Stimulated activated CD8-positive, alpha-beta memory T cell treated with anti-CD3 and anti-CD28 coated beads, Interleukin-4, amount 100 ng/mL, for 1 hour (primary cell): Measurements from ENCODE around the gene YJEFN3.

Experiments
- DNase-seq, 2 donors: peaks; one replicate each; pipeline ENCODE4 v3.0.0-alpha.2; 2020; ENCODE audit warnings: low read depth in 2 of 2, low spot score in 1 of 2

YJEFN3 gene, protein sequence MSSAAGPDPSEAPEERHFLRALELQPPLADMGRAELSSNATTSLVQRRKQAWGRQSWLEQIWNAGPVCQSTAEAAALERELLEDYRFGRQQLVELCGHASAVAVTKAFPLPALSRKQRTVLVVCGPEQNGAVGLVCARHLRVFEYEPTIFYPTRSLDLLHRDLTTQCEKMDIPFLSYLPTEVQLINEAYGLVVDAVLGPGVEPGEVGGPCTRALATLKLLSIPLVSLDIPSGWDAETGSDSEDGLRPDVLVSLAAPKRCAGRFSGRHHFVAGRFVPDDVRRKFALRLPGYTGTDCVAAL

DNA sequence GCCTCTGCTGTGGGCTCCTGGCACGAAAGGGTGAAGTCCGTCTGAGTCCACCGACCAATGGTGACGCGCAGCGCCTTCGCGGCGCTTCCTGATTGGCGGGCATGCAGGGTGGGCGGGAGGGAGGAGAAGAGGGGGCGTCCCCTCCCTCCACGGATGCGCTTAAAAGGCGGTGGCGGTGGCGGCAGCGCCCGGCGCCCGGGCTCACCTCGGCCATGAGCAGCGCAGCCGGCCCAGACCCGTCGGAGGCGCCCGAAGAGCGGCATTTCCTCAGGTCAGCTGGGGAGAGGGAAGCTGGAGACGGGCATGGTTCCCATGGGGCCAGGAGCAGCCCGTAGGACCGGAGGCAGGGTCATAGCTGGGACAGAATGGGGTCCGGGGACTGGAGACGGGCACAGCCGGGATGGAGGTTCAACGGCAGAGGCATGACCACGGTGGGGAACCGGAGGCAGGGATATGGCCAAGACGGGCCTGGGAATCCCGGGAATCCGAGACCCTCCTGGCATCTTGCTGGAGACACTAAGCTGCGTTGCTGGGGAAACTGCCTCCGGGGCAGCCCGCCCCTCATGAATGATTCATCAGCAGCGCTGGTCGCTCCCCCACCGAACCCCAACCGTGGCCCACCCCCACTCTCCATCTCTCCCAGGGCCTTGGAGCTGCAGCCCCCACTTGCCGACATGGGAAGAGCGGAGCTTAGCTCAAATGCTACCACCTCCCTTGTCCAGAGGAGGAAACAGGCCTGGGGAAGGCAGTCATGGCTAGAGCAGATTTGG lies at the start of gene YJEFN3:
YJEFN3 (plus strand) TSS at position 191 of the 770 bp plus-strand sequence; CDS start at position 213, 22 bp downstream.
- DNase-seq, result no peak

DNA sequence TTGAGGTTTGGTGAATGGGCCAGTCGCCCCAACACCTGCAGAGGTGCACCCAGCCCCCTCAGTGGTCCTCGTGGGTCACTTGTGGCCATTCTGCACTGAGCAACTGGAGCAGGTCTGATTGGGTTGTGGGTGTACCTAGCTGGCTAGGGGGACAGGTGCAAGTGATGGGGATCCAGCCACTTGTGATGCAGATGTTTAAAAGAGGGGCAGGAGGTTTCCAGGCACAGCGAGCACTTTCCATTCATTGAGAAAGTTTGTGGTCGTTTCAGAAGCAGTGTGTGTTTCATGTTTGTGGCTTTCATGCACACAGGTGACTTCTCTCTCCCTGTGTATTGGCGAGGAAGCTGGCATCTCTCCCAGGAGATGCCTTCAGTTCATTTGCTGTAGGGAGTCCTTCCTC lies 48.0 kb upstream of the YJEFN3 start:
- DNase-seq, result no peak

DNA sequence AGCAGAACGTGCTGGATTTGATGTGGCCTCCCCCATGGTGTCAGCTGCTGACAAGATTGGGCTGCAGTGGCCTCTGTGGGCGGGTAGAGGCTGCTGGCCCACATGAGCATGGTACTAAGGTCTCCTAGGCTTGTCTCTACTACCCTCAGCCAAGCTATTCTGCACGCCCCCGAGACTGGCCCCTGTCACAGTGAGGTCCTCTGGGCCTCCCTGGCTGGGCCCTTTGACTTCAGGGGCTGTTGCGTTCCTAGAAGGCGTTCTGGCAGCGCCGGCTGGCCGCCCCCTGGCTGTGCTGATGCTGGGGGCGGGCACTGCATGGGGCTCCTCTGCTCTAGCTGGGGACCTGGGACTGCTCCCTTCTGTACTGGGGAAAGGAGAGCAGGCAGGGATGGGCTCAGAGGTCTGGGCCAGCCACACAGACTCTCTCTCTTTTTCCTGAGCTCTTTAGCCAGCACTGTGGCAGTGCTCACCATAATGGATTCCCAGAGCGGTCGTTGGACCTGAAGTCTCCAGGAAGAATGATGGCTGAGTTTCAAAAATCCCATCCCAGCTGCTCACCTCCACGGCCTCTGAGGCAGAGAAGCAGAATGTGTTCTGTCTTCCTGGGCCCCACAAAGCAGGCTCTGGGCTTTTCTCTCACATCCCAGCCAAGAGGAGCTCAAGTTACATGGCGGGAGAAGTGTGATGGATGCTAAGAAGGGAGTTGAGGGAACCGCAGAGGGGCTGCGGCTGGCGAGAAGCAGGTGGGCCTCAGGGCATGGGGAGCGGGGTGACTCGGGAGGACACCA lies 45.7 kb upstream of the YJEFN3 start:
- DNase-seq, result no peak

DNA sequence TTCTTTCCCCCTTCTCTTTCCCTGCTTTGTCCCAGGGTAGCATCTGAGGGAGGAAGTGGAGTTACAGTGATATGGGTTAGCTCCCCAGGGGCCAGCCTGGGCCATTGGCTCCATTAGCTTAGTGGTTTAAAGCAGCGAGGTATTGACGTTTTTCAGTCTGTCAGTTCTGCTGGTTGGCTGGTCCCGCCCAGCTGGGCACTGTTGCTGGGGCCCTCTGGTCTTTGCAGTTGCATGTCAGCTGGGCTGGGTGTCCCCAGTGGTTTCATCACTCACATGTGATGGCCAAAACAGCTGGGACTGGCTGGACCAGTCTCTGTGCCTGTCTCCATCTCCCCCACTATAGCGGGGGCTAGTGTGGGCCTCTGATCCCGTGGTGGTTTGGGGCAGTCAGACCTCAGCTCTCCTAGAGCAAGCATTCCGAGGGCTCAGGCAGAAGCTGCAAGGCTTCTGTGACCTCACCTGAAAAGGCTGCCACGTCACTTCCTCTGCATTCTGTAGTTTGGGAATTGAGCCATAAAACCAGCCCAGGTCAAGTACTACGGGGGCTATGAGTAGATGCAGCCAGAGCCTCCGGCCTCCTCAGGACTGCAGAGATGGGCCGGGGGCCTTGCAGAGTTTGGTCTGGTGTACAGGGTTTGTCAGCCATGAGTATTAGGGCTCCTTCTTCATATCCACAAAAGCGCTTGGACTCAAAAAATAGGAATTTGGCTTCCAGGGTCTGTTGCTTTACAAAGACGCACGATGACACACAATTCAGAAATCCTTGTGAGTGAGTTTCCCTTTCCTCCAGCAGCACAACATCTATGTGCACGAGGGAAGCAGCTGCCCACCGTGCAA lies 43.3 kb upstream of the YJEFN3 start:
- DNase-seq, result no peak

DNA sequence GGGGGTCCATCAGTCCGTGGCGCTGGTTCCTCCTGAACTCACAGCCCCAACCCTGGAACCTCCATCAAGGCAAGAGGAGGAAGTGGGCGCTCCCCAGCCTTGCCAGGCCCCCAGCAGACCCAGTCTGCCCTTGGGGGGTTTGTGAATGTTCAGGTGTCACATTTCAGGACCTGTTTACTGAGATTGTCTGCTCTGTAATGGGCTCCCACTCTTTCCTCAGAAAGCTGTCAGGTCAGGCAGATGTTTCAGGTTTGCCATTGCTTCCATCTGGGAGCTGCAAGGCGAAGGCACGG lies 42.8 kb upstream of the YJEFN3 start:
- DNase-seq, result no peak

DNA sequence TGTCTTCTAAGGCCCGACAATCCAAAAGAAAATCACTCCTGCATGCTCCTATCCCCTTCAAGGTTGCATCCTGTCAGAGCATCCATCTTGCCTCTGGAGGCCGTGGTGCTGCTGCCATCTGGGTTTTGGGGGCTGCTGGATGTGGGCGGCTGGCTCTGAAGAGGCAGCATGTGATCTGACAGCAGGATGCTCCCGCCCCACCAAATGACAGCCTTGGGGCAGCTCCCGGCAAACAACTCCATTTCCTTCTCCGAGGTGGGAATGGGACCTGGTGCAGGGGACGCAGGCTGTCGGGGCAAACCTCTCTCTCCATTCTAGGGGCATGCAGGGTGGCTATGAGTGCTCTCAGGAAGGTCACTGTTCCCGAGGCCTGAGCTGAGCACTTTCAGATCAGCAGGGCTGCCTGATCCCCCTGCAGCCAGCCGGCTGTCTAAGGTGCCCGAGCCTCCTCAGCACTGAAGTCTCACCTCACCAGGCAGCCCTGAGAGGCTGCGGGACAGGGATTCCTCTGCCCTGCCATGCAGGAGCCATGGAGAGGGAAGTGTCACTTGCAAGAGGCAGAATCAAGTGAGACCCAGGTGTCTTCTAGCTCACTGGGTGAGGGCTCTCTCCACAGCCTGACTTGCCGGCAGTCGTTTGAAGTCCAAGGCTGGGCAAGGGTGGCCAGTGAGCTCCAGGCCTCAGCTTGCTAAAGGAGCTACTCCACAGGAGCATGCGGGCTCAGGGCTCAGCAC lies 42.2 kb upstream of the YJEFN3 start:
- DNase-seq, result no peak

DNA sequence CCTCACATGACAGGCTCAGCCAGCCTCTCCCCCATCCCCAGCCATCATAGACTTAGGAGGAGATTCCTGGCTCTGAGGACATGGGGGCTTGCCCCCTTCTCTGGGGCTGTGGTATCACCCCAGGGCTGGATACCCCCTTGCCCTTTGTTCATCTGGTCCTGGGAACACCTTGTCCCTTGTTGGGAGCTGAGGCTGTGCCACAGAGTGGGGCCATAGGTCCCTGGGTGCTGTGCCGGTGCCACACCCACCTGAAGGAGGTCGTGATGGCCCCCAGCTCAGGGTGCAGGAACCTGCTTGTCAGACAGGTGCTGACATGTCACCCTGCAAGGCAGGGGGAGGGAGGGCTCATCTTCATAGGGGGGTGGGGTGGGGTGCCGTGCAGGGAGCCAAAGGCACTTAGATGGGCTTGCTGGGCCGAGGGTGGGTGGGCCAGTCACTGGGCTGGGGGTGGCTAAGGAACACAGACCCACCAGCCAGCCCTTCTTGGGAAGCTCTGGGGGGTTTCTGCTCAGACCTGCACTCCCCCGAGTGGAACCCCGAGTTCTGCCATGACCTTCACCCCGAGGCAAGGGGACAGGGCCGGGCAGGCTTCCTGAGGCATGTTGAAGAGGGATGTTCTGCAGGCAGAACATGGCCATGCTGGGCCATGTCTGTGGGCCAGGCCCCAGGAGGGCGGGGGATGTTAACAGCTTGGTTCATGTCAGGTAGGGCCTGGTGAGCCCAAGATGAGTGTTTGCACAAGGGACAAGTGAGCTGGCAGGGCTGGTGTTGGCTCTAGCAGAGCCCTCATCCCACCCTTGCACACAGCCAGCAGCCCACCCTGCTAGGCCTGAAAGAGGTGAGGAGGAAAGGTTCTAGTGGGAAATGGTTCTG lies 41.4 kb upstream of the YJEFN3 start:
- DNase-seq, result no peak

DNA sequence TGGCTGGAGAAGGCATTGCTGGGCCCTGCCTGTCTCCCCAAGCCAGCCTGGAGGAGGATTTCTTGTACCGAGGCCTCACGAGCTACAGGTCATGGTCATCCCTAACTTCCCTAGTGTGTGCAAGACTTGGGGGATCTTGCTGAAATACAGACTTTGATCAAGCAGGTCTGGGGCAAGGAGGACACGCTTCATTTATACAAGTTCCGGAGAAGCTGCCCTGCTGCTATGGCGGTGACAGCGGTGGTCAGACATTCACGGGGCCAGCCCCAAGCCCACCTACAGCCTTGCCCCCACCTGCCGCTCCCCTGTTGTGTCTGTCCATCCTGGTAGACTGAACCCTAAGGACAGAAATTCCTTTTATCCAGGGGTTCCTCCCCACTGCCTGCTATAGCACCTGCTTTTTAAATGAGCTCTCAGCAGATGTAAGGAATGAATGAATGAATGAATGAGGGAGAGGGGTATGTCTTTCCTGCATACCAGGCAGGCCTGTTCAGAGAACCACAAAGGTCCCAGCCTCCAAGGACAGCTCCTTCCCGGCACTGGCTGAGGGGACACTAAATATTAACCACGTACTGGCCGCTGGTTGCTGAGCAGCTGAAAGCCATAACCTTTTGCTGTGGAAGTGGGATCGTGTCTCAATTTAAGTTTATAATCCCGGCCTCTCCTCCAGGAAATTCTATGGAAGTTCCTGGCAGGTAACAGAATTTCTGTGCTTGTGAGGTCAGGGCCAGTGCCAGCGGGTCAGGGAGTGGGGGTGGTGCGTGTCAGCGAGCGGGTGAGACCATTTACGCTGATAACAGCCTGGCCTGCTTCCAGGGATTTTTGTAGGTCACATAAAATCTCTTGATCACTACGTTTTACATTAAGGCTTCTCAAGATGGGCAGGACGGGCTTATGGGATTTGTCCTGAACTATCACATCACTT lies 40.5 kb upstream of the YJEFN3 start:
- DNase-seq, result no peak

DNA sequence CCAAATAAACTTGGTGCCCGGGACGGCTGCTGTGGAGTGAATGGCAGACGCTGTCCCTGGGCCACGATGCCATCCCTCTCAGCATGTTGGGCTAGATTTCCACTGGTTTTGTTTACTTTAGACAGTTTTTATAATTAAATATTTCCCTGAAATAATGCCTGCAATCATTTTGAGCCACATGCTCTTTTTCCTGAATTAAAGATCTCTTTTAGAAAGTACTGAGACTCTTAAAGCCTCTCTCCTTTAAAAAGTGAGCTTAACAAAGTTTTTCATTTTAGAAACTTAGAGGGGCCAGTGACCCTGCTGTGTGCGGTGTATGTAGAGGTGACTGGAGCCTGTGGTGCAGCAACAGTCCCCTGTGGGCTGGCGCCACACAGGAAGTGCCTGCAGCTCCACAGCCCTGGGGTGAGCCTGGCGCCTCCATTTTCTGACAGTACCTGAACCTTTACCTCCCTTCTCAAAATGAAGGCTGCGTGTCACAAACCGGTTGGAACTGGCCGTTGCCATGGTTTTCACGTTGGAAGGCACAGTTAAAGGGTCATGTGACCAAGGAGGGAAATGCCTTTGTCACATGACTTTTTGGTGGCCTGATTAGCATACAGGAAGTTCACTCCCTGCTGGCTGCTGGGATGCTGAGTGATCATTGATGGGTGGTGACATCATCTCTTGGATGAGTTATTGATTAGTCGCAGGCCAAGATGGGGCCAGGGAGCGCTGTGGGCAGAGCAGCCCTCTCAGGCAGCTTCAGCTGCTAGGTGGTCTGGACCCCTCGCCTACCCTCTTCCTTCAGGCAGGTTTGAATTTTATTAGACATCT lies 39.6 kb upstream of the YJEFN3 start:
- peak; percentile 50 to 73 for DNase-seq

DNA sequence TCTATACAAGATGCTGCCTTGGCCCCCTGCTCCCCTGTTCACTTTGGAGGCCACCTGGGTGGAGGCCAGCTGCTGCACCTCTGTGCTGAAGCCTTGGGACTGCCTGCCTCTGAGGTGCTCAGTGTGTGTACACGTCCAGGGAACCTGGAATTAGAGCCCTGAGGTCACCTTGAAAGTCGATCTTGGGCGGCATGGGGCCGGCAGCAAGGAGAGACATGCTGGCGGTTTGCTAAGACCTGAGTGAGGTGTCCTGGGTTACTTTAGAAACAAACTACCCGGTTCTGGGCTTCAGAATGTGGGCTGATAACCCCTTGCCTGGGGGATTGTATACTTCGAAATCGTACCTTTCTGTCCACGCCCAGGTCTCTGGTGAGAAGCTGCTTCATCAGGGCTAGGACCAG lies 38.9 kb upstream of the YJEFN3 start:
- no peak for DNase-seq

DNA sequence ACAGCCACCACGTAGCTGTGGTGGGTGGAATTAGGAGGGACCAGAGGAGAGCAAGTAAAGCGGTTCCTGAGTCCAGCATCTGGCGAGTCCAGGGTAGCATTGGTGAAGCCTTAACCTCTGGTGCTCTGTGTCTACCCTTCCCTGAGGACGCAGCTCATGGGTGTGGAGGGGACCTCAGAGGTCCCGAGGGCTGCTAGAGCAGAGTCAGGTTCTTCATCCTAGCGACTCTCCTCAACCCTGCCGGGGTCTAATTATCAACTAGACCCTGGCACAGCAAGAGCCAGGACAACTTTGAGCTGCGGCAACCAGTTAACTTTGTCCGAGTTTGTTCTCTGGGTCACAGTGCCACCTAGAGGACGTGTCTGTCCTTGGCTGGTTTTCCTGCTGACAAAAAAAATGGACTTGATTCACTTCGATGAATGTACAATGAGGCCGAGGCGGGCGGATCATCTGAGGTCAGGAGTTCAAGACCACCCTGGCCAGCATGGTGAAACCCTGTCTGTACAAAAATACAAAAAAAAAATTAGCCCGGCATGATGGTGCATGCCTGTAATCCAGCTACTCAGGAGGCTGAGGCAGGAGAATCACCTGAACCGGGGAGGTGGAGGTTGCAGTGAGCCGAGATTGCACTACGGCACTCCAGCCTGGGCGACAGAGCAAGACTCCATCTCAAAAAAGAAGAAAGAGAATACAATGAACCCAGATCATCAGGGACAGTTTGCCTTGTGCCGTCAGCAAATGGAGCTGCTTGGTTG lies 38.3 kb upstream of the YJEFN3 start:
- DNase-seq, result peak; percentile 52 to 67

DNA sequence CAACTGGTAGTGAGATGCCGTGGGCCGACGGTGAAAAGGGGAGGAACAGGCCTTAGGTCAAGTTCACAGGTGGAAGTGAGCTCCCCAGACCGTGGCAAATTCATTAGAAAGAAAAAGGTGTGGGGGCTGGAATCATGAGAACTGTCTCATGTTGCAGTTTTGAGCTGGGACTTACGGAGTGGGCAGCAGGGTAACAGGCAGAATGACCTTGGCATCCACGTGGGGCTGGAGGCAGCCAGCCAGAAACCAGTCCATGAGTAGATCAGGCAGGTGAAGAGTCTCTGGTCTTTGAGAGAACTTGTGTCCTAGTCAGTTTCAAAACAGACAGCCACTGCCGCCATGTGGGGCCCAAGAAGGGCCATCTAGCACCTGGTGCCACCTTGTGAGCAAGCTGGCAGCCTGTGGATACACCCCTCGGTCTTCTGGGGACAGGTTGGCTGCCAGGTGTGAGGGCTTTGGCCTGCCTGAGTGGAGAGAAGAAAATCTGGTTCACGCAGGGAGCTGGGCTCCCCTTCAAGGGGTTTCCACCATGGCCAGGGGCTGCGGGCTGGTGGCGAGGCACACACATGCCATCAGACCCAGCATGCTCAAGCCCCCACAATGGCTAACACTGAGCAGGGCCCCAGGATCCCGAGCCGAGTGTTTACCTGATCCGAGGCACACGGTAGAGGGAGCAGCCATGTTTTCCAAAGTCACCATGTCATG lies 37.2 kb upstream of the YJEFN3 start:
- no peak for DNase-seq

DNA sequence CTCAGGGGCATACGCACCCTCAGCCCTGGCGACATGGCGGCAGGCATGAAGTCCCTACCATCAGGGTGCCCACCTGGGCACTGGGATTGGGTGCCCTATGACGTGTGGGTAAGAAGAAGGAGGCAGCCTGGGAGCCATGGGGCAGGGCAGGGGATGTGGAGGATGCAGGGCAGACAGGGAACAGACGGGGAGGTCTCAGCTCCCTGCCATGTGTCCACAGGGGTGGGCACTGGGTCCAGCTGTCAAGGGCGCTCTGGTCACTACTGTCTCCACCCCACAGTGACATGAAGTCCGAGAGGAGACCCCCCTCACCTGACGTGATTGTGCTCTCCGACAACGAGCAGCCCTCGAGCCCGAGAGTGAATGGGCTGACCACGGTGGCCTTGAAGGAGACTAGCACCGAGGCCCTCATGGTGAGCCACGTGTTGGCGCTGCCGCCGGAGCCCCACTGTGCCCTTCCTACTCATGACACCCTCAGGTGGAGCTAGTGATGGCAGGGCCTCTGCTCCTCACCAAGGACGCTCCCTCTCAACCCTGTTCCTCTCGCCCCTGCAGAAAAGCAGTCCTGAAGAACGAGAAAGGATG lies 36.6 kb upstream of the YJEFN3 start:
- no peak for DNase-seq

DNA sequence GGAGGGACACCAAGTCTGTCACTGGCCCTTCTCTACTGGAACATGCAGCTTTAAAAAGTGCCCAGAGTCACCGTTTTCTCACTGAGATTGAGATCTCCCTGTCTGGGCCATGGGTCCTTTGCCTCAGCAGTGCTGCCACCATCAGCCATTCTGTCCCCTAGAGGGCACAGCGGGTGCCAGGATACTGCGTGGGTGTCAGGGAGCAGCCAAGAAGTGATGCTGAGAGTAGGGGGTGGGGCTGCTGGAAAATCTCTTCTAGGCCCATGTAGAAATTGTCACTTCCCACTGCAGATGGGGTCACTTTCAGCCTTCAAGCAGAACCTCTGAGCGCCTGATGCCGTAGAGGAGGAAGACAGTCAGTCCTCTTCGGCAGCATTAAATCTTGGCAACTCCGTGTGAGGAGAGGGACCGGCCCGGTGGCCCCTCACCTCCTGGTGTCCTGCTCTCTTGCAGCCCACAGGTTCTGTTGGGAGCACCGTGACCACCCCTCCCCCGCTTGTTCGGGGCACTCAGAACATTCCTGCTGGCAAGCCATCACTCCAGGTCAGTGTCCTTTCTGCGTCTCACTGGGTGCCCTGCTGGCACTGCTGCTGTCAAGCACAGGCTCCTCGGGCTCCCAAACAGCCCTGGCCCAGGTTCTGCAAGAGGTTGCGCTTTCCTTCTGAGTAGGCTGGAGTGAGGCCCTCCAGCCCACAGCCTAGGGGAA lies 34.7 kb upstream of the YJEFN3 start:
- DNase-seq, result no peak
